Panc1 (cell line): Measurements from ENCODE around the gene RGS9.

Source experiments
- TCF7L2 ChIP-seq: IDR thresholded peaks from 2 replicates; pipeline ENCODE4 v1.6.1; 2011; ENCODE audit warnings: mild to moderate bottlenecking, low read depth, low read length, inconsistent platforms
- TF ChIP-seq, protein P1 (sequence below): fragments of 450-650 bp; IDR thresholded peaks from 2 replicates; pipeline ENCODE4 v1.5.1; 2017; ENCODE audit warnings: mild to moderate bottlenecking

DNA sequence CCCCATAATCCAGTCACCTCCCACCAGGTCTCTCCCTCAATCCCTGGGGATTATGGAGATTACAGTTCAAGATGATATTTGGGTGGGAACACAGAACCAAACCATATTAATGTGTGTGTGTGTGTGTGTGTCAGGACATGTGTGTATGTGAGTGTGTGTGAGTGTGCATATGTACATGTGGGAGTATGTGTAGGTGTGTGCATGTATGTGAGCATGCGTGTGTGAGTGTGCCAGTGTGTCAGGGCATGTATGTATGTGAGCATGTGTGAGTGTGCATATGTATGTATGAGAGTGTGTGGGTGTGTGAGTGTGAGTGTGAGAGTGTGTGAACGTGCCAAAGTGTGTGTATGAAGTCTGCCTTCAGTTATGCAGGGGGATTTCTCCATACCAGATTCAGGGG lies 37.8 kb downstream of the RGS9 start:
- TF ChIP-seq, protein P1, sequence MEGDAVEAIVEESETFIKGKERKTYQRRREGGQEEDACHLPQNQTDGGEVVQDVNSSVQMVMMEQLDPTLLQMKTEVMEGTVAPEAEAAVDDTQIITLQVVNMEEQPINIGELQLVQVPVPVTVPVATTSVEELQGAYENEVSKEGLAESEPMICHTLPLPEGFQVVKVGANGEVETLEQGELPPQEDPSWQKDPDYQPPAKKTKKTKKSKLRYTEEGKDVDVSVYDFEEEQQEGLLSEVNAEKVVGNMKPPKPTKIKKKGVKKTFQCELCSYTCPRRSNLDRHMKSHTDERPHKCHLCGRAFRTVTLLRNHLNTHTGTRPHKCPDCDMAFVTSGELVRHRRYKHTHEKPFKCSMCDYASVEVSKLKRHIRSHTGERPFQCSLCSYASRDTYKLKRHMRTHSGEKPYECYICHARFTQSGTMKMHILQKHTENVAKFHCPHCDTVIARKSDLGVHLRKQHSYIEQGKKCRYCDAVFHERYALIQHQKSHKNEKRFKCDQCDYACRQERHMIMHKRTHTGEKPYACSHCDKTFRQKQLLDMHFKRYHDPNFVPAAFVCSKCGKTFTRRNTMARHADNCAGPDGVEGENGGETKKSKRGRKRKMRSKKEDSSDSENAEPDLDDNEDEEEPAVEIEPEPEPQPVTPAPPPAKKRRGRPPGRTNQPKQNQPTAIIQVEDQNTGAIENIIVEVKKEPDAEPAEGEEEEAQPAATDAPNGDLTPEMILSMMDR, result no peak
- TF ChIP-seq TCF7L2, result no peak
